ENCODE results near the gene ASTN1. TPM values are rescaled to one million over a fixed set of nuclear protein-coding genes. Genes with fewer than 3 reads are reported as not detected.
A peak's percentile ranks its signal among the peaks of the same experiment; 100 is the strongest.

ASTN1 gene
- total RNA-seq, 3 donors from 2014 or later (not counting 1 experiment from before 2014, with no cell fraction given): not detected

- Histone ChIP-seq H3K4me1 (ENCODE audit: control insufficient read depth, insufficient read depth, low read length) (no peaks in the 10 kb centered on the region), H3K4me3 (ENCODE audit: low read length) (no peak overlapping the region), H3K27ac (ENCODE audit: low read length) (no peak overlapping the region), H3K36me3 (ENCODE audit: control insufficient read depth, insufficient read depth, low read length) (no peaks in the 10 kb centered on the region), H3K27me3 (ENCODE audit: control insufficient read depth, insufficient read depth, low read length) (no peaks in the 10 kb centered on the region), H3K9me3 (ENCODE audit: control insufficient read depth, insufficient read depth, low read length) (no peaks in the 10 kb centered on the region)
- Mint-ChIP-seq H3K9me3 (peaks cover 0 to under 1% of the 10 kb centered on the region in 2 donors), H3K27me3 (ENCODE audit: low read depth in 2 of 2) (no peaks in the 10 kb centered on the region), H3K4me1 (no peaks in the 10 kb centered on the region), H3K27ac (no peak overlapping the region), H3K36me3 (no peaks in the 10 kb centered on the region), H3K4me3 (no peak overlapping the region)
- no peak for DNase-seq
- TF ChIP-seq, protein P1, sequence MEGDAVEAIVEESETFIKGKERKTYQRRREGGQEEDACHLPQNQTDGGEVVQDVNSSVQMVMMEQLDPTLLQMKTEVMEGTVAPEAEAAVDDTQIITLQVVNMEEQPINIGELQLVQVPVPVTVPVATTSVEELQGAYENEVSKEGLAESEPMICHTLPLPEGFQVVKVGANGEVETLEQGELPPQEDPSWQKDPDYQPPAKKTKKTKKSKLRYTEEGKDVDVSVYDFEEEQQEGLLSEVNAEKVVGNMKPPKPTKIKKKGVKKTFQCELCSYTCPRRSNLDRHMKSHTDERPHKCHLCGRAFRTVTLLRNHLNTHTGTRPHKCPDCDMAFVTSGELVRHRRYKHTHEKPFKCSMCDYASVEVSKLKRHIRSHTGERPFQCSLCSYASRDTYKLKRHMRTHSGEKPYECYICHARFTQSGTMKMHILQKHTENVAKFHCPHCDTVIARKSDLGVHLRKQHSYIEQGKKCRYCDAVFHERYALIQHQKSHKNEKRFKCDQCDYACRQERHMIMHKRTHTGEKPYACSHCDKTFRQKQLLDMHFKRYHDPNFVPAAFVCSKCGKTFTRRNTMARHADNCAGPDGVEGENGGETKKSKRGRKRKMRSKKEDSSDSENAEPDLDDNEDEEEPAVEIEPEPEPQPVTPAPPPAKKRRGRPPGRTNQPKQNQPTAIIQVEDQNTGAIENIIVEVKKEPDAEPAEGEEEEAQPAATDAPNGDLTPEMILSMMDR (IDR thresholded peaks at IDR 0.05): no peak
- intact Hi-C loops (cut with micrococcal nuclease): no loop called here
- WGBS (ENCODE audit: insufficient coverage): 71% methylated on average over 3 of the region's 5 CpGs
- no peak for ATAC-seq
Observed at GRCh38 chr1:176838276-176838995, 326.1 kb downstream of the ASTN1 start.

DNA sequence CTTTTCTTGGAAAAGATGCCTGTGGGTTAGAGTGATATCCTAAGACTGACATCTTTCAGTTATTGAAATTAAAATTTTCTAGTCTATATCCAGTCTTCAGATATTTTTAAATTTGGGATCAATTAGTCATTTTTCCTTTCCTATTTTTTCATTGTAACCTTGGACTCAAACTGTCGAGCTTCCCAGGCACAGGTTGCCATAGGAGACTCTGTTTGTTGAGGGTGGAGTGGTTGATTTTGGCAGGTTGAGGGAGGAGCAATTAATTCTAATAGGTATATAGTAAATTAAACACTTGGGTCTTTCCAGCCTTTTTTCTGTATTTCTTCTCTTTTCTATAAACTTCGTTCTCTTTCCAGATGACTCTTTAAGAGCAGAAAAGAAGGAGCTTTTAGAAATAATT is 326.8 kb downstream of the ASTN1 start:
- Histone ChIP-seq H3K4me1 (ENCODE audit: control insufficient read depth, insufficient read depth, low read length) (no peaks in the 10 kb centered on the region), H3K4me3 (ENCODE audit: low read length) (no peak overlapping the region), H3K27ac (ENCODE audit: low read length) (no peak overlapping the region), H3K9me3 (ENCODE audit: control insufficient read depth, insufficient read depth, low read length) (no peaks in the 10 kb centered on the region), H3K27me3 (ENCODE audit: control insufficient read depth, insufficient read depth, low read length) (no peaks in the 10 kb centered on the region), H3K36me3 (ENCODE audit: control insufficient read depth, insufficient read depth, low read length) (no peaks in the 10 kb centered on the region)
- 100% methylated on average over 1 of the region's 2 CpGs for WGBS (ENCODE audit: insufficient coverage)
- DNase-seq: no peak
- H3K27me3 Mint-ChIP-seq (ENCODE audit: low read depth in 2 of 2): no peaks in the 10 kb centered on the region
- TF ChIP-seq, protein P1 (IDR thresholded peaks at IDR 0.05): no peak
- H3K36me3 Mint-ChIP-seq: no peaks in the 10 kb centered on the region
- no peak overlapping the region for H3K4me3 Mint-ChIP-seq
- intact Hi-C loops (cut with micrococcal nuclease): no loop called here
- H3K27ac Mint-ChIP-seq: no peak overlapping the region
- no peak for ATAC-seq
- peaks cover 3 to 5% of the 10 kb centered on the region in 2 donors for H3K9me3 Mint-ChIP-seq
- no peaks in the 10 kb centered on the region for H3K4me1 Mint-ChIP-seq

GRCh38 chr1:176831150-176831549 is 333.4 kb downstream of the ASTN1 start:
- no peaks in the 10 kb centered on the region for H3K27me3 Mint-ChIP-seq (ENCODE audit: low read depth in 2 of 2)

More at GRCh38 chr1:176831150-176831549, 333.4 kb downstream of the ASTN1 start:
- H3K9me3 Mint-ChIP-seq: peaks cover 3 to 9% of the 10 kb centered on the region in 2 donors
- Histone ChIP-seq H3K36me3 (ENCODE audit: control insufficient read depth, insufficient read depth, low read length) (no peaks in the 10 kb centered on the region), H3K9me3 (ENCODE audit: control insufficient read depth, insufficient read depth, low read length) (no peaks in the 10 kb centered on the region), H3K4me3 (ENCODE audit: low read length) (no peak overlapping the region), H3K27me3 (ENCODE audit: control insufficient read depth, insufficient read depth, low read length) (no peaks in the 10 kb centered on the region), H3K4me1 (ENCODE audit: control insufficient read depth, insufficient read depth, low read length) (no peaks in the 10 kb centered on the region), H3K27ac (ENCODE audit: low read length) (no peak overlapping the region)
- no peaks in the 10 kb centered on the region for H3K4me1 Mint-ChIP-seq
- no peak overlapping the region for H3K27ac Mint-ChIP-seq
- no peaks in the 10 kb centered on the region for H3K36me3 Mint-ChIP-seq
- no peak overlapping the region for H3K4me3 Mint-ChIP-seq
- DNase-seq (no peak), ATAC-seq (peak in 1 of 3 donors; percentile 14)
- TF ChIP-seq, protein P1 (IDR thresholded peaks at IDR 0.05): no peak
- WGBS (ENCODE audit: insufficient coverage): 22% methylated on average over 2 of the region's 2 CpGs
- intact Hi-C loops (cut with micrococcal nuclease): no loop called here

Data from natural killer cell (primary cell).